ENCODE measurements around the gene IL36B. TPM values are rescaled to one million over a fixed set of nuclear protein-coding genes. Genes with fewer than 3 reads are reported as not detected.

IL36B gene
- total RNA-seq, 1 experiment from 2014 or later, result not detected

DNA sequence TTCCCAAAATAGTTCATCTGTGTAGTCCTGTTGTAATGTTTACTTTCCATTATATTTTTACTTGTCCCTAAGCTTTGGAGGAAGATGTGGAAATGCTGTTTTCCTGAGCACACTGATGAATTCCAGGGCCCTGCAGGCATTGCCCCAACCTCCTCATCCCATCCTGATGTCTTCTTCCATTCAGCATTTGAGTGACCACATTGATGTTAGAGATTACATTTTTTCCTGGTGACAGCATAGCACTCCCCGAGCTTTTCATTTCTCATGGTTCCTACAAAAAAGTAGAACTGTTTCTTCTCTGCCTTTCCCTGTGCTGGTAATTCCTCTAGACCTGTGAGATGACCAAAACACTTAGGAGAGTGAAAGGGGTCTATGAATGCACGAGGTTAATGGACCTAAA, 42.6 kb downstream of the IL36B start:
- H3K27me3 Mint-ChIP-seq (ENCODE audit: unreplicated experiment), result no peaks in the 10 kb centered on the region
- CTCF ChIA-PET, result interaction anchor here (0.6 kb wide), 1 partner anchor 386 kb away, joined by 3 read pairs; no protein-coding TSS in a partner anchor
- H3K4me1 Mint-ChIP-seq (ENCODE audit: low read depth, unreplicated experiment), result peaks cover 6% of the 10 kb centered on the region
- no peak for DNase-seq
- H3K9me3 Mint-ChIP-seq (ENCODE audit: low read depth, unreplicated experiment), result no peaks in the 10 kb centered on the region
- no peak overlapping the region for H3K4me3 Mint-ChIP-seq (ENCODE audit: low read depth, unreplicated experiment)
- H3K36me3 Mint-ChIP-seq (ENCODE audit: insufficient read depth, unreplicated experiment), result peaks cover 4% of the 10 kb centered on the region
- no peak overlapping the region for H3K27ac Mint-ChIP-seq (ENCODE audit: unreplicated experiment)
- BruUV-seq (replicated peaks), result no TSS peak
- TF ChIP-seq, protein P1, sequence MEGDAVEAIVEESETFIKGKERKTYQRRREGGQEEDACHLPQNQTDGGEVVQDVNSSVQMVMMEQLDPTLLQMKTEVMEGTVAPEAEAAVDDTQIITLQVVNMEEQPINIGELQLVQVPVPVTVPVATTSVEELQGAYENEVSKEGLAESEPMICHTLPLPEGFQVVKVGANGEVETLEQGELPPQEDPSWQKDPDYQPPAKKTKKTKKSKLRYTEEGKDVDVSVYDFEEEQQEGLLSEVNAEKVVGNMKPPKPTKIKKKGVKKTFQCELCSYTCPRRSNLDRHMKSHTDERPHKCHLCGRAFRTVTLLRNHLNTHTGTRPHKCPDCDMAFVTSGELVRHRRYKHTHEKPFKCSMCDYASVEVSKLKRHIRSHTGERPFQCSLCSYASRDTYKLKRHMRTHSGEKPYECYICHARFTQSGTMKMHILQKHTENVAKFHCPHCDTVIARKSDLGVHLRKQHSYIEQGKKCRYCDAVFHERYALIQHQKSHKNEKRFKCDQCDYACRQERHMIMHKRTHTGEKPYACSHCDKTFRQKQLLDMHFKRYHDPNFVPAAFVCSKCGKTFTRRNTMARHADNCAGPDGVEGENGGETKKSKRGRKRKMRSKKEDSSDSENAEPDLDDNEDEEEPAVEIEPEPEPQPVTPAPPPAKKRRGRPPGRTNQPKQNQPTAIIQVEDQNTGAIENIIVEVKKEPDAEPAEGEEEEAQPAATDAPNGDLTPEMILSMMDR (IDR thresholded peaks at IDR 0.05; ENCODE audit: unreplicated experiment), result no peak
- intact Hi-C loops (cut with micrococcal nuclease; ENCODE audit: unreplicated experiment), result no loop called here

- Mint-ChIP-seq H3K27ac (ENCODE audit: unreplicated experiment) (no peak overlapping the region), H3K4me3 (ENCODE audit: low read depth, unreplicated experiment) (no peak overlapping the region), H3K27me3 (ENCODE audit: unreplicated experiment) (no peaks in the 10 kb centered on the region), H3K4me1 (ENCODE audit: low read depth, unreplicated experiment) (peaks cover 6% of the 10 kb centered on the region), H3K9me3 (ENCODE audit: low read depth, unreplicated experiment) (no peaks in the 10 kb centered on the region), H3K36me3 (ENCODE audit: insufficient read depth, unreplicated experiment) (peaks cover 4% of the 10 kb centered on the region)
- TF ChIP-seq, protein P1 (IDR thresholded peaks at IDR 0.05; ENCODE audit: unreplicated experiment), result no peak
- no peak for DNase-seq
- no TSS peak for BruUV-seq (replicated peaks)
- CTCF ChIA-PET, result interaction anchor here (0.6 kb wide), 1 partner anchor 386 kb away, joined by 3 read pairs; no protein-coding TSS in a partner anchor
- intact Hi-C loops (cut with micrococcal nuclease; ENCODE audit: unreplicated experiment), result no loop called here
Observed at GRCh38 chr2:113009622-113010021, 43.0 kb downstream of the IL36B start.

DNA sequence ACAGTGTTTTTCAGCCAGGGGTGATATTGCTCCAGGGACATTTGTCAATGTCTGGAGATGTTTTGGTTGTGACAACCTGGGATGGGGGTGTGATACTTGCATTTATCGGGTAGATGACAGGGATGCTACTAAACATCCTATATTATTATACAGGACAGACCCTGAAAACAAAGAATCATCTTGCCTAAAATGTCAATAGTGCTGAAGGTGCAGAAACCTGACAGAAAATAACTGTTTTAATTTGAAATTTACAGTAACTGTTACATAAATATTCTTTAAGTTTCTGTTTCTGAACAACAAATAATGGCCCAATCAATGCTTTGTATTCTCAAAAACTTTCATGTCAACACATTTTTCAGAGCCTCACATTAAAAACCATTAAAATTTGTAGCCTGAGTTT, 45.4 kb downstream of the IL36B start:
- CTCF ChIA-PET, result no interaction called here
- TF ChIP-seq, protein P1 (IDR thresholded peaks at IDR 0.05; ENCODE audit: unreplicated experiment), result no peak
- Mint-ChIP-seq H3K9me3 (ENCODE audit: low read depth, unreplicated experiment) (no peaks in the 10 kb centered on the region), H3K27ac (ENCODE audit: unreplicated experiment) (no peak overlapping the region), H3K27me3 (ENCODE audit: unreplicated experiment) (no peaks in the 10 kb centered on the region), H3K4me3 (ENCODE audit: low read depth, unreplicated experiment) (no peak overlapping the region), H3K36me3 (ENCODE audit: insufficient read depth, unreplicated experiment) (no peaks in the 10 kb centered on the region), H3K4me1 (ENCODE audit: low read depth, unreplicated experiment) (no peaks in the 10 kb centered on the region)
- BruUV-seq (replicated peaks), result no TSS peak
- DNase-seq, result no peak
- intact Hi-C loops (cut with micrococcal nuclease; ENCODE audit: unreplicated experiment), result no loop called here

DNA sequence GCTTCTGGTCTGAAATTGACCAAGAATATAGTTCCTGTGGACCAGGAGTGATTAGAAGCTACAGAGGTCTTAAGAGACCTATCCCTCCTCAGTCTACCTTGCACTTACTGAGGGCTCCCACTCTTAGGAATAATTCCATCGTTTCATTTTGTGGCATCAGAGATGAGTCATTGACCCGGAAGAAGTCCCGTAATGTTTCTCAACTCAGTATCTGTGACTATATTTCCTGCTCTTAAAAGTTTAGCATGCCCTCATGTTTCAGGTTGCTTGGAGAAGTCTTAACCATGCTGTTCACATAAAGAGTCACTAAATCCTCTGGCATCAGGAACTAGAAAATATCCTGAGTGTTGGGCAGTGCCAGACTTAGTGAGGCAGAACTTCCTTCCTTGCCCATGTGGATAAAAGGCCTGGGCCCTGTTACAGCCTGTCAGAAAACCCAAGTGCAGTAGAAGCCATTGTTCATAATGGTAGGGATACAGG, 47.6 kb downstream of the IL36B start, which contains the start of gene IL36A:
TSS of gene IL36A (plus strand) at position 430 of the 480 bp plus-strand sequence. CDS start 413 bp downstream, outside the sequence.
- no peaks in the 10 kb centered on the region for H3K36me3 Mint-ChIP-seq (ENCODE audit: insufficient read depth, unreplicated experiment)
- peaks cover 8% of the 10 kb centered on the region for H3K27me3 Mint-ChIP-seq (ENCODE audit: unreplicated experiment)
- no peak for DNase-seq
- H3K27ac Mint-ChIP-seq (ENCODE audit: unreplicated experiment), result no peak within 1 kb of the TSS
- H3K4me1 Mint-ChIP-seq (ENCODE audit: low read depth, unreplicated experiment), result no peaks in the 10 kb centered on the region
- no peak within 1 kb of the TSS for H3K4me3 Mint-ChIP-seq (ENCODE audit: low read depth, unreplicated experiment)
- CTCF ChIA-PET, result no interaction called here
- no TSS peak for BruUV-seq (replicated peaks)
- TF ChIP-seq, protein P1 (IDR thresholded peaks at IDR 0.05; ENCODE audit: unreplicated experiment), result no peak
- H3K9me3 Mint-ChIP-seq (ENCODE audit: low read depth, unreplicated experiment), result peaks cover 7% of the 10 kb centered on the region
- intact Hi-C loops (cut with micrococcal nuclease; ENCODE audit: unreplicated experiment), result no loop called here
